ENCODE measurements around the gene ZSCAN25.
A peak's percentile ranks its signal among the peaks of the same experiment; 100 is the strongest.

ZSCAN25 gene

DNA sequence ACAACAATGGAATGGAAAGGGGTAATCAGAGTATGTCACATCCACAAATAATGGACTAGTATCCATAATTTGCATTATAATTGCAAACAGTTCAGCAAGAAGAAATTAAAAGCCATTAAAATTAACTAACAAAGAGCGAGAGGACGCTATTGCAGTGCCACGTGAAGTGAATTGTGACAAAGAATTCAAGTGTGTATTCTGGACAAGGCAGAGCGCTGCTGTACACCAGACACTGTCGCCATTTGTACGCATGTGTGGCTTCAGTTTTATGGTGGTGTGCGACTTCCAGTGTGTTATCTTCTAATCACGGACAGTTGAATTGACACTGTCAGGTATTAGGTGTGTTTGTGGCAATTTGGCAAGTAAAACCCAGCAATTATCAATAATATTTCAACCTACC, 51.8 kb downstream of the ZSCAN25 start:
- DNase-seq (ENCODE audit: low read depth) = no peak
- no peak for TF ChIP-seq CTCF (conservative IDR thresholded peaks at IDR 0.05; ENCODE audit: low read length)
- no peak overlapping the region for H3K4me3 ChIP-seq (ENCODE audit: low read length)

GRCh38 chr7:99669782-99670181, 53.0 kb downstream of the ZSCAN25 start:
- no peak for TF ChIP-seq CTCF (conservative IDR thresholded peaks at IDR 0.05; ENCODE audit: low read length)
- no peak overlapping the region for H3K4me3 ChIP-seq (ENCODE audit: low read length)

GRCh38 chr7:99672573-99672972, 55.8 kb downstream of the ZSCAN25 start:
- H3K4me3 ChIP-seq (ENCODE audit: low read length) = no peak overlapping the region
- no peak for TF ChIP-seq CTCF (conservative IDR thresholded peaks at IDR 0.05; ENCODE audit: low read length)
- DNase-seq (ENCODE audit: low read depth) = no peak

More at GRCh38 chr7:99669782-99670181, 53.0 kb downstream of the ZSCAN25 start:
- no peak for DNase-seq (ENCODE audit: low read depth)

DNA sequence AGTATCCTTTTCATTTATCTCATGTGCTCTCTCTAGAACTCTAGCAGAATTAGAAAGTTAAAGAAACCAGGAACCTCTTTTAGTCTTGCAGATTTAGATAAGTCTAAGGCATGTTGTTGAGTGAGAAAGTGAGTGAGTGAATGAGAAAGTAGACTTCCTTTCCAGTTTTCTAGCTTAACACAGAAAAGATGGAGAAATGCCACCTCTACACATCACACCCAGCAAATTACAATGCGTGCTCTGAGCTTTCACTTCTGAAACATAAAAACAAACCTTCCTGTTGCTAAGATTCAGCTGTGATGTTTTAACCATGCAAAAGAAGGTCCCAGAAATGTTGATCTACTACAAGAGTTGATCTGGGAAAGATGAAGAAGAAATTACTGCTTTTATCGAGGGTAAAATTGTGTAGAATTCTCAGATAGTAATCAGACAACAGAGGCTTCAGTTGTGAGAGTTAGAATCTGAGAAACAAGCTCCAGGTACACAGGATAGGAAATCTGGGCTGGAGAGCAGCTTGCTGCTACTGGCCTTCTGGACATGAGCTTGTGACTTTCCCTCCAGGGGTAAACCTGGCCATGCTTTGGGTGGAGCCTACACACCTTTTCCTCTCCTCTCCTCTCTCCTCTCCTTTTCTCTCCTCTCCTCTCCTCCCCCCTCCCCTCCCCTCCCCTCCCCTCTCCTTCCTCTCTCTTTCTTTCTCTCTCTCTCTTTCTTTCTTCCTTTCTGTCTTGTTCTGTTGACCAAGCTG, 58.4 kb downstream of the ZSCAN25 start:
- no peak overlapping the region for H3K4me3 ChIP-seq (ENCODE audit: low read length)
- TF ChIP-seq CTCF (conservative IDR thresholded peaks at IDR 0.05; ENCODE audit: low read length) = no peak
- DNase-seq (ENCODE audit: low read depth) = no peak

GRCh38 chr7:99677013-99677647, 60.4 kb downstream of the ZSCAN25 start:
- no peak overlapping the region for H3K4me3 ChIP-seq (ENCODE audit: low read length)

DNA sequence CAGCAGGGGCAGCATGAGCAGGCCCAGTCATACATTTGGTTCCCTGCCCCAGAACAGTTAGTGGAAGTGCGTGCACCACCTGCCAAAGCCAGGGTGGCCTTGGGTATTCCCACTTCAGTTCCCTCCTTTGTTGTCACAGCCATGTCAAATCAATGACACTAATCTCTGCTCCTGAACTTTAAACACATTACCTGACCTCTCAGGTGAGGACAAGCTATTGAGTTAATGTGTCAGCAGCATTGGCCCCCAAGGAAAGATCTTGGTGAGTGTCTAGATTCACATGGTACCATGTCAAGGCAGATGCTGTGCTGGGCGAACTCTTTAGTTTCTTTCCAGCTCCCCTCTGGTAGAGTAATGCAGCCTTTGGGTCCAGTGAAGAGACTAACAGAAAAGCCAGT, 60.9 kb downstream of the ZSCAN25 start:
- no peak for DNase-seq (ENCODE audit: low read depth)
- H3K4me3 ChIP-seq (ENCODE audit: low read length) = no peak overlapping the region
- TF ChIP-seq CTCF (conservative IDR thresholded peaks at IDR 0.05; ENCODE audit: low read length) = no peak

More at GRCh38 chr7:99677013-99677647, 60.4 kb downstream of the ZSCAN25 start:
- DNase-seq (ENCODE audit: low read depth) = no peak
- TF ChIP-seq CTCF (conservative IDR thresholded peaks at IDR 0.05; ENCODE audit: low read length) = no peak

GRCh38 chr7:99679032-99679399, 62.3 kb downstream of the ZSCAN25 start:
- peak; percentile 14 for DNase-seq (ENCODE audit: low read depth)
- no peak for TF ChIP-seq CTCF (conservative IDR thresholded peaks at IDR 0.05; ENCODE audit: low read length)
- H3K4me3 ChIP-seq (ENCODE audit: low read length) = peak overlapping the region; percentile 22; the same call in 1 of the 2 replicates
